ENCODE data around the gene FRAS1.
"Not testable (repeated sequence)": the region's sequence is repeated elsewhere in the genome, so short reads cannot be mapped to it uniquely, and the experiment has no call there.

FRAS1 gene

GRCh38 chr4:78320349-78320935, 263.3 kb downstream of the FRAS1 start:
- in situ Hi-C loops (cut with MboI; ENCODE audit: low sequenced_read_pairs): no loop called here

- in situ Hi-C loops (cut with MboI; ENCODE audit: low sequenced_read_pairs): no loop called here
Observed at GRCh38 chr4:78322032-78322431, 264.9 kb downstream of the FRAS1 start.

DNA sequence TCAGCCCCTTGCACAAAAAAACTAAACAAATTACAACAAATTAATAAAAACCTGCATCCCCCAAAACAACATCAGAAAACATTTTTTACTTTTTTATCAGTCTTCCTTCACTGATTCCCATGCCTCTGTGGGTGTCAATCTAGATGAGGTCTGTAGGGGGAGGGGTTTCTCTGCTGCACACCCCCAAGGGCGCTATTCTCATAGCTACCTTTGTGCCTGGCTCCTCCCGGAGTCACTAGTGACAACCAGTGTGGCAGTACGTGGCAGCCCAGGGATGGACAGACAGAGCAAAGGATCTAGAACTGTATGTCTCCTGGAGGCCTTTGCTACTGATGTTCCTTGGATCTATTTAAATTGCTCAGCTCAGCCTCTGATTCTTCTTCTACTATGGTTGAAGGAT, 266.3 kb downstream of the FRAS1 start:
- in situ Hi-C loops (cut with MboI; ENCODE audit: low sequenced_read_pairs): no loop called here

GRCh38 chr4:78324625-78325024, 267.5 kb downstream of the FRAS1 start:
- in situ Hi-C loops (cut with MboI; ENCODE audit: low sequenced_read_pairs): no loop called here

GRCh38 chr4:78325271-78326157, 268.4 kb downstream of the FRAS1 start:
- in situ Hi-C loops (cut with MboI; ENCODE audit: low sequenced_read_pairs): no loop called here

GRCh38 chr4:78328591-78328990, 271.5 kb downstream of the FRAS1 start:
- in situ Hi-C loops (cut with MboI; ENCODE audit: low sequenced_read_pairs): not testable (repeated sequence)

- in situ Hi-C loops (cut with MboI; ENCODE audit: low sequenced_read_pairs): no loop called here
Observed at GRCh38 chr4:78331186-78331585, 274.1 kb downstream of the FRAS1 start.

- in situ Hi-C loops (cut with MboI; ENCODE audit: low sequenced_read_pairs): no loop called here
Observed at GRCh38 chr4:78331965-78332364, 274.8 kb downstream of the FRAS1 start.

DNA sequence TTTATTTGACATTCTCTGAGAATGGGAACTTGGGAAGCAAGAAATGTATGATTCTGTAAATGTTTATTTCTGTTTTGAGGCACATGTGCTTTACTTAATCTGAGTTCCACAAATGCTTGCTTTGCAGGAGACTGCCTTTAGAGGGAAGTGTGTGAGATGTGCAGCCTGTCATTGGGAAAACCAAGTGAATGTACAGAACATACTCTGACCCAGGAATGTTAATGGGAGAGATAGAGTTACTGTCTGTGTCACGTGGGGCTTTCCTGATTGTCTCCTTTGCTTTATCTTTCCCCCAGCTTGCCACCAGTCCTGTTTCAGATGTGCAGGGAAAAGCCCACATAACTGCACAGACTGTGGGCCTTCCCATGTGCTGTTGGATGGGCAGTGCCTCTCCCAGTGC, 275.9 kb downstream of the FRAS1 start:
- in situ Hi-C loops (cut with MboI; ENCODE audit: low sequenced_read_pairs): no loop called here

- in situ Hi-C loops (cut with MboI; ENCODE audit: low sequenced_read_pairs): no loop called here
Observed at GRCh38 chr4:78336093-78336943, 279.2 kb downstream of the FRAS1 start.

DNA sequence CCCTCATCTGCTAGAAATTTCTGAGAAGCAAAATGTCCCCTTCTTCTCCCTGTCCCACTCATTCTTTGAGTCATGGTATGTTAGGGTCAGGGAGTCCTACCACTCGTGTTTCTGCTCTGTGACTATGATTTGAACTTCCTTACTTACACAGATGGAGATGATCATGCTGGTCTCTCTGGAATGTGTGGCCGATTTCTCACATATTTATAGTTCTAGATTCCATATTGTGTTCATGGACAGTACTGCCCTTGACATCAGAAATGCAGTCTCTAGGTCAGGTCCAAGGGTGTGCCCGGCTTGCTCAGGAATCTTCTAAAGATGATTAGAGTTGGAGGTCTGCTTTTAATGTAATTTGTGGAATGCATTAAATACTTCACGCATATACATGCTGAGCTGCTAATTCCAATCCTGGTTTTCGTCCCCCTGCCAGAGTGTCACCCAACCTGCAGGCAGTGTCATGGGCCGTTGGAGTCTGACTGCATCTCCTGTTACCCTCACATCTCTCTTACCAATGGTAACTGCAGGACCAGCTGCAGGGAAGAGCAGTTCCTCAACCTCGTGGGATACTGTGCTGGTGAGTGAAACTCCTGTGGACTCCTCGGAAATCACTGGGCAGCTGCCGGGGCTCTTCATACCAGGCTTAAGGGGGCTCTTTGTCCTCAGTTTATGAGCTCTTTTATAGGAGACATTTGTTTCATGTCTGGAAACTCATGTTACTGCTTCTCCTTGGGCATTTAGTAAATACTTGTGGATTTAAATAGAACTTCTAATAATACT, 280.3 kb downstream of the FRAS1 start:
- in situ Hi-C loops (cut with MboI; ENCODE audit: low sequenced_read_pairs): no loop called here

GRCh38 chr4:78342125-78342524, 285.0 kb downstream of the FRAS1 start:
- in situ Hi-C loops (cut with MboI; ENCODE audit: low sequenced_read_pairs): no loop called here

- in situ Hi-C loops (cut with MboI; ENCODE audit: low sequenced_read_pairs): no loop called here
Observed at GRCh38 chr4:78343682-78344081, 286.6 kb downstream of the FRAS1 start.

- in situ Hi-C loops (cut with MboI; ENCODE audit: low sequenced_read_pairs): no loop called here
Observed at GRCh38 chr4:78345237-78345636, 288.1 kb downstream of the FRAS1 start.

- in situ Hi-C loops (cut with MboI; ENCODE audit: low sequenced_read_pairs): no loop called here
Observed at GRCh38 chr4:78346222-78346621, 289.1 kb downstream of the FRAS1 start.

- in situ Hi-C loops (cut with MboI; ENCODE audit: low sequenced_read_pairs): no loop called here
Observed at GRCh38 chr4:78347527-78347926, 290.4 kb downstream of the FRAS1 start.

DNA sequence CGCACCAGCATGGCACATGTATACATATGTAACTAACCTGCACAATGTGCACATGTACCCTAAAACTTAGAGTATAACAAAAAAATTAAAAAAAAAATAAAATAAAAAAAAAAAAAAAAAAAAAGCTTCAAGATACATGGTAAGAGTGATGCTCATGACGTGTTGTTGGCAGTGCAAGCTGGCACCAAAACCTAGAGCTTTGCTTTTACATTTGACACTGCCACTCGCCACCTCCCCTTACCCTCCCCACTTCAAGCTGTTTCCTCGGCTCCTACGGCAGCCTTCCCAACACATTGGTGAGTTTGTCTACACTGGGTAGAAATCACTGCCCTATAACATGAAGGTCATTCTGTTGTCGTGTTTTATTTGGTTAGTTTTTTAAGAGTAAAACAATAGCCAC, 296.8 kb downstream of the FRAS1 start:
- in situ Hi-C loops (cut with MboI; ENCODE audit: low sequenced_read_pairs): no loop called here

DNA sequence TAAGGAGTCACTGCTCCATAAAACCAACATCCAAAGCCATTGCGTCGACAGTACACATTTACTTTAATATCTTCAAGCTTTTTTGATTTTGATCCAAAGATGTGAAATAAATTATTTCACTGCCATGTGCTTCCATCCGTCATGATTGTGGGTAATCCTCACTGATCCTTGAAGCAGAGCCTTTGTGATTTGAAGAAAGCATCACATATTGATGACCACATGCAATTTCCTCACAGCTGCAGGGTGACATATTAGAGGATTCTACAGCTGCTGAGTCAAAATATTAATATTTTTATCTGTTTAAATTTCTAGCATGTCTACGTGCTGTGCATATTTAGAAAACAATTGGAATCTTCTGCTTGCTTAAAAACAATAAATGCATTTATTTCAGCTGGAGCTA, 297.7 kb downstream of the FRAS1 start:
- in situ Hi-C loops (cut with MboI; ENCODE audit: low sequenced_read_pairs): no loop called here

DNA sequence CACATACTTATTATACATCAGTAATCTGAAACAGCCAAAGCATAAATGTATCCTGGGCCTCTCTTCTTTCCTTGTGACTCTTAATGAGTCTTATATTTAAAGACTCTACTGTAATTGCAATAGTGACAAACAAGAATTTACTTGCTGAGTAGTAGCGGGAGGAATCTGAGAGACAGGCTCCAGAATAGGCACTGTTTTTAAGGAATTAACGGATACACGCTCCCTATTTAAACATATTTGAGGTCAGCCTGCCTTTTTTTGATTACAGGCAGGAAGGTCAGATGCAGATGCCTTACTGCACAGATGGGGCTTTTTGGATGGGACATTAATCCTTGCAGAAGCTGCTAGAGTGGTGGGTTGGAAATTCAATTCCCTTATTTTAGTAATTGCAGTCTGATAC, 298.2 kb downstream of the FRAS1 start:
- in situ Hi-C loops (cut with MboI; ENCODE audit: low sequenced_read_pairs): no loop called here

GRCh38 chr4:78356251-78356786, 299.2 kb downstream of the FRAS1 start:
- in situ Hi-C loops (cut with MboI; ENCODE audit: low sequenced_read_pairs): no loop called here

DNA sequence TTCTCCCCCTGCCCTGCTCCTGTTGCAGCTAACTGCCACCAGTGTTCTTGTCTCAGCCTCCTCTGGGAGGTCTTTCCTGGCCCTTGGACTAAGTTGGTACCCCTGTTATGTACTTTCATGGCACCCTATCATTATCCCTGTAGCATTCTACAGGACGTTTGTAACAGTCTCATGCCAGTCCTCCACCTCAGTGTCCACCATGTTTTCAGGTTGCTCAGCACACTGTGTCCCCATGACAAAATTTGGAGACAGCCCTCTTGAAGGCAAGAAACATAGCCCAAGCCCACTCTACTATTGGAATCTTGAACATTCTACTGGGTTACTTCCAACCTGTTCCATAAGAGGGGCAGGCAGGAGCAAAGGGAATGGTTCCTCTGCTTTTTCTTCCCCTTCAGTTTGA, 300.0 kb downstream of the FRAS1 start:
- in situ Hi-C loops (cut with MboI; ENCODE audit: low sequenced_read_pairs): no loop called here

All from HL-60/S4 treated with retinoic acid at 250 ng/mL for 4 days and 3 days (cell line).